Adrenal gland (tissue), 5 donors: ENCODE measurements around the gene KCNIP1.

Source experiments
- POLR2A ChIP-seq, 2 donors: fragments of 450-650 bp; IDR thresholded peaks; one replicate each; pipeline ENCODE4 v1.6.1; 2017; ENCODE audit warnings: antibody characterized with exemption in 2 of 2, mild to moderate bottlenecking in 2 of 2, moderate library complexity in 1 of 2
- TF ChIP-seq, protein P1 (sequence below), 6 experiments: fragments of 450-650 bp in 4 of 6; fragments of 200-600 bp in 2 of 6; sonication (generic) in 1 of 6; IDR thresholded peaks; 1 replicate in 5 of 6; 2 replicates in 1 of 6; pipeline versions ENCODE4 v1.5.1 to v1.8.0; 2016 to 2021; ENCODE audit warnings: antibody characterized with exemption in 6 of 6, mild to moderate bottlenecking in 2 of 6, moderate library complexity in 1 of 6
- donor health status: DM: no; HTN: no; CAD: no.

DNA sequence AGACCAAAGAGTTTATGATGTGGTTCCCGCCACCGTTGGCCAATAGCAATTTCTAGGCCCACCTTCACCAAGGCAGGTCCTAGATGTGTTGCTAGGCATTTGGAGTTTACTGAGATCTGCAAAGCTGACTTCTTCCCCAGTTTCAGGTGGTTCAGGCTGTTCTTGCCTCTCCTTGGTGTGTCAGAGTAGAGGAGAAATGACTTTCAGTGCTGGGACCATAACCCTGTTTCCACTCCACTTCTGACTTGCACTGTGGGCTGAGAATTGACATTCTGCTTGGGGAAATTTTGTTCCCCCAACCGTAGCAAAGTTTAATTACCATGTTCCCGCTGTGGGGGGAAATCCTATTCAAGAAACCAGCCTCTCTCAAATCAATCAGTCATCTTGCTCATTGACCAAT is 151.7 kb downstream of the KCNIP1 start:
- TF ChIP-seq, protein P1, sequence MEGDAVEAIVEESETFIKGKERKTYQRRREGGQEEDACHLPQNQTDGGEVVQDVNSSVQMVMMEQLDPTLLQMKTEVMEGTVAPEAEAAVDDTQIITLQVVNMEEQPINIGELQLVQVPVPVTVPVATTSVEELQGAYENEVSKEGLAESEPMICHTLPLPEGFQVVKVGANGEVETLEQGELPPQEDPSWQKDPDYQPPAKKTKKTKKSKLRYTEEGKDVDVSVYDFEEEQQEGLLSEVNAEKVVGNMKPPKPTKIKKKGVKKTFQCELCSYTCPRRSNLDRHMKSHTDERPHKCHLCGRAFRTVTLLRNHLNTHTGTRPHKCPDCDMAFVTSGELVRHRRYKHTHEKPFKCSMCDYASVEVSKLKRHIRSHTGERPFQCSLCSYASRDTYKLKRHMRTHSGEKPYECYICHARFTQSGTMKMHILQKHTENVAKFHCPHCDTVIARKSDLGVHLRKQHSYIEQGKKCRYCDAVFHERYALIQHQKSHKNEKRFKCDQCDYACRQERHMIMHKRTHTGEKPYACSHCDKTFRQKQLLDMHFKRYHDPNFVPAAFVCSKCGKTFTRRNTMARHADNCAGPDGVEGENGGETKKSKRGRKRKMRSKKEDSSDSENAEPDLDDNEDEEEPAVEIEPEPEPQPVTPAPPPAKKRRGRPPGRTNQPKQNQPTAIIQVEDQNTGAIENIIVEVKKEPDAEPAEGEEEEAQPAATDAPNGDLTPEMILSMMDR (IDR thresholded peaks at IDR 0.05) = no peak
- TF ChIP-seq POLR2A (IDR thresholded peaks at IDR 0.05) = no peak
